SU-DHL-6 (cell line): ENCODE measurements around the gene NFIX.

Experiments
- EZH2phosphoT487 ChIP-seq: fragments of 200-600 bp; sonication (generic), shearing (Covaris generic); conservative IDR thresholded peaks from 2 replicates; pipeline ENCODE4 v1.6.1; 2018; ENCODE audit warnings: mild to moderate bottlenecking, antibody characterized with exemption, low read length, moderate library complexity, mixed read lengths
- TF ChIP-seq, protein P1 (sequence below): fragments of 200-600 bp; sonication (generic); IDR thresholded peaks from one replicate; pipeline ENCODE4 v1.5.1; 2017; ENCODE audit warnings: antibody characterized with exemption, mild to moderate bottlenecking, low read length, moderate library complexity; ENCODE audit not compliant: insufficient read depth, poor library complexity, severe bottlenecking

DNA sequence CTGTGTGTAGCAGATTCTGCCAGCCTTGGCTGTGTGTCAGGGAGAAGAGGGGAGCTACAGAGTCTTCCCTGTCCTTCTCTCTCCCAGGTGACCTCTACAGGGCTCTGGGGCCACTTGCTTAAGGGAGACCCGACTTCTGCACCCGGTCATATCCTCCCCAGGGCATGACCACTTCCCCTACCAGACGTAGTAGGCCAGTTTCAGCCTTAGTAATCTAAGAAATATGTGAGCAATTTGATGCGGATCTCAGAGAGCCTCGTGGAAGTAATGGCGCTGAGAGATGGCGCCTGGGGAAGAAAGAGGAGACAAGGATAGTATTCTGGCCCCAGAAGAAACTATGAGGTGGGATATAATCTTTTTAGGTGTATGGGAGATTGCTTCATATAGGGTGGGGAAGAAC lies 41.9 kb downstream of the NFIX start:
- TF ChIP-seq, protein P1, sequence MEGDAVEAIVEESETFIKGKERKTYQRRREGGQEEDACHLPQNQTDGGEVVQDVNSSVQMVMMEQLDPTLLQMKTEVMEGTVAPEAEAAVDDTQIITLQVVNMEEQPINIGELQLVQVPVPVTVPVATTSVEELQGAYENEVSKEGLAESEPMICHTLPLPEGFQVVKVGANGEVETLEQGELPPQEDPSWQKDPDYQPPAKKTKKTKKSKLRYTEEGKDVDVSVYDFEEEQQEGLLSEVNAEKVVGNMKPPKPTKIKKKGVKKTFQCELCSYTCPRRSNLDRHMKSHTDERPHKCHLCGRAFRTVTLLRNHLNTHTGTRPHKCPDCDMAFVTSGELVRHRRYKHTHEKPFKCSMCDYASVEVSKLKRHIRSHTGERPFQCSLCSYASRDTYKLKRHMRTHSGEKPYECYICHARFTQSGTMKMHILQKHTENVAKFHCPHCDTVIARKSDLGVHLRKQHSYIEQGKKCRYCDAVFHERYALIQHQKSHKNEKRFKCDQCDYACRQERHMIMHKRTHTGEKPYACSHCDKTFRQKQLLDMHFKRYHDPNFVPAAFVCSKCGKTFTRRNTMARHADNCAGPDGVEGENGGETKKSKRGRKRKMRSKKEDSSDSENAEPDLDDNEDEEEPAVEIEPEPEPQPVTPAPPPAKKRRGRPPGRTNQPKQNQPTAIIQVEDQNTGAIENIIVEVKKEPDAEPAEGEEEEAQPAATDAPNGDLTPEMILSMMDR = no peak
- TF ChIP-seq EZH2phosphoT487 = no peak
